ENCODE results near the gene MAN2B2. TPM values are rescaled to one million over a fixed set of nuclear protein-coding genes. Genes with fewer than 3 reads are reported as not detected.
"Not testable (repeated sequence)": the region's sequence is repeated elsewhere in the genome, so short reads cannot be mapped to it uniquely, and the experiment has no call there.

Gene MAN2B2
- total RNA-seq, 2 experiments from 2014 or later, result 10.8 to 13.0 TPM

GRCh38 chr4:6627832-6628231 lies 52.8 kb downstream of the MAN2B2 start:
- H3K27ac Mint-ChIP-seq, result no peak overlapping the region
- intact Hi-C loops (cut with micrococcal nuclease), result no loop called here

DNA sequence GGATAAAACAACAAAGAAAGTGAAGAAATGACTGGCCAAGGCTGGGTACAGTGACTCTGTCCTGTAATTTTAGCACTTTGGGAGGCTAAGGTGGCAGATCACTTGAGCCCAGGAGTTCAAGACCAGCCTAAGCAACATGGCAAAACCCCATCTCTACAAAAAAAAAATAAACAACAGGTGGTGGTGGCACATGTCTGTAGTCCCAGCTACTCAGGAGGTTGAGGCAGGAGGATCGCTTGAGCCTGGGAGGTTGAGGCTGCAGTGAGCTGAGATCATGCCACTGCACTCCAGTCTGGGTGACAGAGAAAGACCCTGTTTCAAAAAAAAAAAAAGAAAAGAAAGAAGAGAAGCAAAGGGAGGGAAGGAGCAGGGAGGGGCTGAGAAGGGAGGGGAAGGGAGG lies 53.5 kb downstream of the MAN2B2 start:
- H3K4me1 Mint-ChIP-seq (ENCODE audit: low read depth); intact Hi-C loops (cut with micrococcal nuclease); ATAC-seq; DNase-seq; CTCF ChIA-PET; H3K36me3 Mint-ChIP-seq (ENCODE audit: low read depth); H3K4me3 Mint-ChIP-seq; POLR2A ChIA-PET; H3K9me3 Mint-ChIP-seq; H3K27ac Mint-ChIP-seq; H3K27me3 Mint-ChIP-seq: not testable (repeated sequence)

More at GRCh38 chr4:6627832-6628231, 52.8 kb downstream of the MAN2B2 start:
- ATAC-seq (no peak), DNase-seq (no peak)
- TF ChIP-seq CTCF (IDR thresholded peaks at IDR 0.05), result no peak
- no peaks in the 10 kb centered on the region for H3K36me3 Mint-ChIP-seq (ENCODE audit: low read depth)
- H3K4me1 Mint-ChIP-seq (ENCODE audit: low read depth), result no peaks in the 10 kb centered on the region
- H3K27me3 Mint-ChIP-seq, result no peaks in the 10 kb centered on the region
- CTCF ChIA-PET, result no interaction called here
- POLR2A ChIA-PET, result no interaction called here
- no peak overlapping the region for H3K4me3 Mint-ChIP-seq
- no peaks in the 10 kb centered on the region for H3K9me3 Mint-ChIP-seq

GRCh38 chr4:6632125-6632524 lies 57.1 kb downstream of the MAN2B2 start:
- Mint-ChIP-seq H3K27ac (no peak overlapping the region), H3K9me3 (no peaks in the 10 kb centered on the region), H3K4me3 (no peak overlapping the region), H3K36me3 (ENCODE audit: low read depth) (no peaks in the 10 kb centered on the region), H3K4me1 (ENCODE audit: low read depth) (peaks cover 8% of the 10 kb centered on the region), H3K27me3 (no peaks in the 10 kb centered on the region)
- no peak for ATAC-seq
- no peak for TF ChIP-seq CTCF (IDR thresholded peaks at IDR 0.05)
- CTCF ChIA-PET, result no interaction called here
- POLR2A ChIA-PET, result no interaction called here
- intact Hi-C loops (cut with micrococcal nuclease), result no loop called here
- no peak for DNase-seq

DNA sequence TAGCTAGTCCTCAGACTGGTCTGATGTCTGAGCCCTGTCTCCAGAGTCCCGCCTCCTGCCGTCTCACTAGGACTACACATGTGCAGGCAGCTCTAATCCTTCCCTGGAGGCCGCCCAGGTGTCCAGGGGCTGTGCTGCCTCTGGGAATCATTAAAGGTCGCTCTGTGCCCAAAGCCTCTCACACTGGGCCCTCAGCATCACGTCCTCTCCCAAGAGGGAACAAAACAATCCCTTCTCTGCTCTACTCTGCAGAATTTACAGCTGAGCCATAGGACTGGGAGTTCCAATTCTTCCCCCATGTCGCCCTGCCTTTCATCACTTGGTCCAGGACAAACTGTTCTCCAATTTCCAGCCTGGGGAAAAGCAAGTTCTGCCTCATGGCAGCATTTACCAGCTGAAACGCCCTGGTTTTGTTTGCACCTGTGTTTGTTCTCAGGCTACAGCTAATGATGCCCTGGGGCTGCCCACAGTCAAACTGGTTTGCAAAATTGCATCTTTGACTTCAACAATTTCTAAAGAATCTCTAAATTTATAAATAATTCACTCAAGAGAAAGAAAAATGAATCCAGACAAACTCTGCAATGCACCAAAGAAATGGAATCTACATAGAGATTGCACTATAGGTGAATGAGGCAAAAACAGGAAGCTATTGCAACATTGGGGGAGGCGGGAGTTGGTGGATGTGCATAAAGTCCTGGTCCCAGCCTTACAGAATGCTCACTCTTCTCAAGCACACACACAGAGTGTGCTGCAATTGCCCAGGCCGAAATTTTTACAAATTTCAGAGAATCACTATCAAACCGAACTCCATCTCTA lies 58.3 kb downstream of the MAN2B2 start:
- Mint-ChIP-seq H3K27ac (peak overlapping the region; percentile 59), H3K4me1 (ENCODE audit: low read depth) (peaks cover 8% of the 10 kb centered on the region), H3K9me3 (peaks cover 1% of the 10 kb centered on the region), H3K27me3 (no peaks in the 10 kb centered on the region), H3K36me3 (ENCODE audit: low read depth) (no peaks in the 10 kb centered on the region), H3K4me3 (no peak overlapping the region)
- no peak for TF ChIP-seq CTCF (IDR thresholded peaks at IDR 0.05)
- intact Hi-C loops (cut with micrococcal nuclease), result no loop called here
- ATAC-seq (peak; percentile 60), DNase-seq (peak; percentile 43)
- ChIA-PET POLR2A (interaction anchor here (1.0 to 1.2 kb wide), 5 partner anchors 8 to 276 kb away, joined by 3 read pairs; partner anchors contain the start of gene TBC1D14), CTCF (interaction anchor here (0.6 to 1.8 kb wide), 3 partner anchors 87 to 634 kb away, joined by 3 to 5 read pairs (median 3); no protein-coding TSS in a partner anchor)

GRCh38 chr4:6634746-6635145 lies 59.8 kb downstream of the MAN2B2 start:
- ATAC-seq, result no peak
- Mint-ChIP-seq H3K36me3 (ENCODE audit: low read depth) (no peaks in the 10 kb centered on the region), H3K9me3 (peaks cover 1% of the 10 kb centered on the region), H3K4me3 (no peak overlapping the region), H3K4me1 (ENCODE audit: low read depth) (peaks cover 11% of the 10 kb centered on the region), H3K27ac (no peak overlapping the region), H3K27me3 (no peaks in the 10 kb centered on the region)
- ChIA-PET POLR2A (interaction anchor here (1.2 kb wide), 1 partner anchor 24 kb away, joined by 3 read pairs; no protein-coding TSS in a partner anchor), CTCF (no interaction called here)
- DNase-seq, result no peak
- TF ChIP-seq CTCF (IDR thresholded peaks at IDR 0.05), result no peak
- intact Hi-C loops (cut with micrococcal nuclease), result no loop called here

All from activated CD8-positive, alpha-beta T cell treated with anti-CD3 and anti-CD28 coated beads for 36 hours (primary cell).